ENCODE measurements around the gene WARS2. TPM values are rescaled to one million over a fixed set of nuclear protein-coding genes. Genes with fewer than 3 reads are reported as not detected.

Gene WARS2
- total RNA-seq, 1 donor, result 23.9 TPM

DNA sequence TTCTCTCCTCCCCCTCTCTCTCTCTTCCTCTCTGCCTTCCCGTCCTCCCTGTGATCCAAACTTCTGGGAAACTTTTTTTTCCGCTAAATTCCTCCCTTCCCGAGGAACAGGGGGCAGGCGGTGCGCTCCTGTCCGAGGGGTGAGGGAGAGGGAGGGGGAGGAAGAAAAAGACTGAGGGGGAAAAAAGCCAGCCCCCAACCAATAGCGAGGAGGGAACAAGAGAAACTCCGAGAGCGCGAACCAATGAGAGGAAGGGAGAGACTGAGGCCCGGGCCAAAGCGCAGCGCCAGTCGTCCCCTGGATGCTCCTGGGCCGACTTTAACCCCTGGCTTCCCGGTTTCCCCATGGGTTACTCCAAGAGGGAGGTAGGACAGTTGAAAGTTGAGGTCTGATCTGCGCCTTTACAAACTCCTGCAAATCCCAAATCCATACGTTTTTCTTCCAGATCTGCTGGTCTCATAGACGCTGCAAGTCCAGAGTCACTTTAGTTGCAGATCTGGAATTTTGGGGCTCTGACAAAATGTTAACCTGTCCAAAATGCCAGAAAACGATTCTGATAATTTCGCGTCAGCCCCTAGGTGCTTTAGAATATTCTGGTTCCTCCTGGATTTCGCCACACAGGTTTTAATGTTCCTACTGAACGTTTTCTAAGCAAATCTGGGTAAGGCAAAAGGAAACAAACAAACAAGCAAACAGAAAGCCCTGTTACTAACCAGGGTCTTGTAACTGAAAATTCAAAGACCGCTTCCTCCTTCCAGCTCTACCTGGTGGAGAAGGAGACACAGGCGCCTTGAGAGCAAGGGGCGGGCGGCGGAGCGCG, 152.1 kb downstream of the WARS2 start, which contains the start of gene TBX15:
Gene TBX15, minus strand, starts transcription at position 158 of the 820 bp plus-strand sequence. CDS start 548 bp downstream, outside the sequence.
- H3K79me2 ChIP-seq (ENCODE audit: insufficient read depth, low read length), result peaks cover 43% of the 10 kb centered on the region
- peaks cover 29% of the 10 kb centered on the region for H3K4me1 ChIP-seq (ENCODE audit: insufficient read depth, low read length)
- H2AFZ ChIP-seq (ENCODE audit: low read length), result peak within 1 kb of the TSS; percentile 86
- H3K27me3 ChIP-seq (ENCODE audit: insufficient read depth, low read length), result no peaks in the 10 kb centered on the region
- H3K4me2 ChIP-seq (ENCODE audit: insufficient read depth, low read length), result peak within 1 kb of the TSS; percentile 97
- H4K20me1 ChIP-seq (ENCODE audit: insufficient read depth, low read length), result peaks cover 3% of the 10 kb centered on the region
- peak within 1 kb of the TSS; percentile 85 for H3K27ac ChIP-seq (ENCODE audit: low read depth, low read length)
- H3K36me3 ChIP-seq (ENCODE audit: insufficient read depth, low read length), result no peaks in the 10 kb centered on the region
- H3K9me3 ChIP-seq (ENCODE audit: low read depth, low read length), result no peaks in the 10 kb centered on the region
- H3K4me3 ChIP-seq (ENCODE audit: insufficient read depth, low read length), result peak within 1 kb of the TSS; percentile 81
- peak; percentile 96 for DNase-seq (ENCODE audit: insufficient read length, low spot score, missing footprints)
- TF ChIP-seq, protein P1, sequence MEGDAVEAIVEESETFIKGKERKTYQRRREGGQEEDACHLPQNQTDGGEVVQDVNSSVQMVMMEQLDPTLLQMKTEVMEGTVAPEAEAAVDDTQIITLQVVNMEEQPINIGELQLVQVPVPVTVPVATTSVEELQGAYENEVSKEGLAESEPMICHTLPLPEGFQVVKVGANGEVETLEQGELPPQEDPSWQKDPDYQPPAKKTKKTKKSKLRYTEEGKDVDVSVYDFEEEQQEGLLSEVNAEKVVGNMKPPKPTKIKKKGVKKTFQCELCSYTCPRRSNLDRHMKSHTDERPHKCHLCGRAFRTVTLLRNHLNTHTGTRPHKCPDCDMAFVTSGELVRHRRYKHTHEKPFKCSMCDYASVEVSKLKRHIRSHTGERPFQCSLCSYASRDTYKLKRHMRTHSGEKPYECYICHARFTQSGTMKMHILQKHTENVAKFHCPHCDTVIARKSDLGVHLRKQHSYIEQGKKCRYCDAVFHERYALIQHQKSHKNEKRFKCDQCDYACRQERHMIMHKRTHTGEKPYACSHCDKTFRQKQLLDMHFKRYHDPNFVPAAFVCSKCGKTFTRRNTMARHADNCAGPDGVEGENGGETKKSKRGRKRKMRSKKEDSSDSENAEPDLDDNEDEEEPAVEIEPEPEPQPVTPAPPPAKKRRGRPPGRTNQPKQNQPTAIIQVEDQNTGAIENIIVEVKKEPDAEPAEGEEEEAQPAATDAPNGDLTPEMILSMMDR (IDR thresholded peaks at IDR 0.05; ENCODE audit: extremely low read depth, low read depth, low read length), result no peak

DNA sequence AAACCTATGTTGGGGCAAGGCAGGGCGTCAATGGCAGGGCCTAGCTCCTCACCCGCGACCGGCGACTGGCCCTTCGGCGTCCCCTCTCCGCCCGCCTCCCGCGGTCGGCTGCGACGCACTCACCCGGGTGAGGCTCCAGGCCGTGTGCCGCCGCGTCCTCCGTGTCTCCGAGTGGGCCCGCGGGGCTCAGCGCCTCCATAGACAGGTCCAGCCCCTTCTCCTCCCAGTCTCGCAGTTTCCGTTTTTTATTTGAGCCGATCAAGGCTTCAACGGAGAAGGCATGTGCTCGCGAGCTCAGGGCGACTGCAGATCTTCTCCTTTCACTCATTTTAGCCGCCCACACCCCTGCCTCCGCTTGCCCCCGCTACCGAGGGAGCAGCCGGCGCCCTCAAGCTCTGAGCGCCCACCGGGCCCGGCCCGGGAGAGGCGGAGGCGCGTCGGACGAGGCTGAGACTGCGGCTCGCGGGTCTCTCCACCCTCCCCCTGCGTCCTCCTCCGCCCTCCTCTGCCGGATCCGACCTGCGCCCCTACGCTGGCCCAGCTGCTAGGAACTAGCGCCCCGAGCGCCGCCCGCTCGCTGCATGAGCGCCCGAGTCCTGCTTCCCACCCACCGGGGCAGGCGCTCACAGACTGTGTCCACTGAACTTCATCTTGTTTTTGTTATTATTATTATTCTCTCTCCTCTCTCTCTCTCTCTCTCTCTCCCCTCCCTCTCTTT, 152.8 kb downstream of the WARS2 start:
- peak; percentile 91 for DNase-seq (ENCODE audit: insufficient read length, low spot score, missing footprints)
- Histone ChIP-seq H3K4me2 (ENCODE audit: insufficient read depth, low read length) (peak overlapping the region; percentile 97), H3K36me3 (ENCODE audit: insufficient read depth, low read length) (no peaks in the 10 kb centered on the region), H3K4me3 (ENCODE audit: insufficient read depth, low read length) (peak overlapping the region; percentile 81), H2AFZ (ENCODE audit: low read length) (peak overlapping the region; percentile 23), H3K27me3 (ENCODE audit: insufficient read depth, low read length) (no peaks in the 10 kb centered on the region), H4K20me1 (ENCODE audit: insufficient read depth, low read length) (peaks cover 3% of the 10 kb centered on the region), H3K9me3 (ENCODE audit: low read depth, low read length) (no peaks in the 10 kb centered on the region), H3K79me2 (ENCODE audit: insufficient read depth, low read length) (peaks cover 51% of the 10 kb centered on the region), H3K4me1 (ENCODE audit: insufficient read depth, low read length) (peaks cover 29% of the 10 kb centered on the region), H3K27ac (ENCODE audit: low read depth, low read length) (peak overlapping the region; percentile 85)
- TF ChIP-seq, protein P1 (IDR thresholded peaks at IDR 0.05; ENCODE audit: extremely low read depth, low read depth, low read length), result no peak

DNA sequence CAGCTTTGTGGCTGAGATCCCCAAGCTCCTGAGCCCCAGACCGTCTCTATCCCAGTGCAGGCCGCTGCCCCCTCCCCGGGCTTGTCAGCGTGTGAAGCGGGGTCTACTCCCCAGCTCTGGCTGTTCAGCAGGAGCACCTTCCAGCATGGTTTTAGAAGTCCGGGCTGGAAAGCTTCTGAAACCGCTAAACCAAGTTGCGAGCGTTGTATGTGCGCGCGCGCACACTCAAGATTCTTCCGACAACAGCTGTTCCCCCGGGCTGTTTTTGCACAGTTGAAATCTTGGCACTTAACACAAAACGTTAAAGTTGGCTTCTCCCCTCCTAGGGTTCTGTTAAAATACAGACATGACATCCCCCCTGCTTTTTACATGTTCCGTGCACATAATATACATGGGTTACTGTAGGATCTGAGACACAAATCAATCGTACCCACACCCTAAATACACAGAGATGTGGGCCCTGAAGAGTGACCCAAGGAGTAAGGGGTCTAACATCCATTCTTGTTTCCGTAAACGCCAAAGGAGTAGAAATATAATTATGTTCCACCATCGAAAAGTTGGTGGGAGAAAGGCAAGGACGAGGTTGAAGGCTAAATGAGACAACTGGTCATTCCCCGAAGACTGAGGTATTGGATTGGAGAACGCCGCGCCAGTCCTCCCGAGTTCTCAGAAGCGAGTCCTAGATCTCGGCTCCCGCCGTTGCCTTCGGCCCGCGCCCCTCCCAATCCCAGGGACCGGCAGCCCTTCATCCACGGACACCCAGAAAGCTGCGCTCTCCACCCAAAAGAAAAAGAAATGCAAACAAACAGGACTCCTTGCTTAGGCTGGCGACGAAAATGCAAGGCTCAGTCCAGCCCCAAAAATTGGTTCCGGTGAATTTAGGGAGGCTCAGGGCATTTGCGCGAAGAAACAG, 153.6 kb downstream of the WARS2 start:
- peaks cover 31% of the 10 kb centered on the region for H3K4me1 ChIP-seq (ENCODE audit: insufficient read depth, low read length)
- H3K79me2 ChIP-seq (ENCODE audit: insufficient read depth, low read length), result peaks cover 59% of the 10 kb centered on the region
- H3K9me3 ChIP-seq (ENCODE audit: low read depth, low read length), result no peaks in the 10 kb centered on the region
- peak overlapping the region; percentile 97 for H3K4me2 ChIP-seq (ENCODE audit: insufficient read depth, low read length)
- peak overlapping the region; percentile 85 for H3K27ac ChIP-seq (ENCODE audit: low read depth, low read length)
- peak overlapping the region; percentile 81 for H3K4me3 ChIP-seq (ENCODE audit: insufficient read depth, low read length)
- DNase-seq (ENCODE audit: insufficient read length, low spot score, missing footprints), result no peak
- H3K27me3 ChIP-seq (ENCODE audit: insufficient read depth, low read length), result no peaks in the 10 kb centered on the region
- H2AFZ ChIP-seq (ENCODE audit: low read length), result peak overlapping the region; percentile 5
- H3K36me3 ChIP-seq (ENCODE audit: insufficient read depth, low read length), result no peaks in the 10 kb centered on the region
- H4K20me1 ChIP-seq (ENCODE audit: insufficient read depth, low read length), result peaks cover 3% of the 10 kb centered on the region
- TF ChIP-seq, protein P1 (IDR thresholded peaks at IDR 0.05; ENCODE audit: extremely low read depth, low read depth, low read length), result no peak

All from osteoblast (primary cell).